Activated CD8-positive, alpha-beta T cell treated with anti-CD3 and anti-CD28 coated beads, Interleukin-2, amount 10 ng/mL, durations not matched to agents 7 days and 5 days (primary cell): Measurements from ENCODE around the gene STX7. TPM values are rescaled to one million over a fixed set of nuclear protein-coding genes. Genes with fewer than 3 reads are reported as not detected.

Experiments used
- ATAC-seq: fragments of 150-1000 bp; cut with Tn5 transposase; one replicate; pipeline ENCODE4 v1.10.0; 2021; ENCODE audit warnings: moderate library complexity
- CTCF ChIA-PET: fragments of 350-600 bp; sonication (Branson Sonifier 250); formaldehyde crosslinking; loops from one replicate; lab custom pipeline; 2021; ENCODE audit warnings: antibody characterized with exemption; lab: Charles Lee
- POLR2A ChIA-PET: fragments of 350-600 bp; sonication (Branson Sonifier 250); formaldehyde crosslinking; loops from one replicate; lab custom pipeline; 2021; ENCODE audit warnings: antibody characterized with exemption; lab: Charles Lee
- DNase-seq: peaks from one replicate; pipeline ENCODE4 v3.0.0-alpha.2; 2020
- H3K27ac Mint-ChIP-seq: one replicate; pipeline ENCODE4 v1.8.0; 2021; ENCODE audit warnings: mild to moderate bottlenecking, mixed read lengths
- H3K27me3 Mint-ChIP-seq: one replicate; pipeline ENCODE4 v1.8.0; 2021; ENCODE audit warnings: low read depth, mixed read lengths
- H3K36me3 Mint-ChIP-seq: one replicate; pipeline ENCODE4 v1.8.0; 2021; ENCODE audit warnings: low read depth, mixed read lengths
- H3K4me1 Mint-ChIP-seq: one replicate; pipeline ENCODE4 v1.8.0; 2021; ENCODE audit warnings: low read depth, mixed read lengths
- H3K4me3 Mint-ChIP-seq: one replicate; pipeline ENCODE4 v1.8.0; 2021; ENCODE audit warnings: mild to moderate bottlenecking, mixed read lengths
- H3K9me3 Mint-ChIP-seq: one replicate; pipeline ENCODE4 v1.8.0; 2022; ENCODE audit warnings: mixed read lengths; ENCODE audit not compliant: insufficient read depth
- total RNA-seq, 2 experiments: library from RNA; stranded (reverse); gene quantifications; one replicate each; pipeline ENCODE4 v1.2.3, GENCODE V29; 2021

The STX7 gene
- total RNA-seq, 2 experiments from 2014 or later: 16.0 to 16.4 TPM

GRCh38 chr6:132526461-132526860 is 13.5 kb upstream of the STX7 start:
- no peak for ATAC-seq

GRCh38 chr6:132525866-132526265 is 12.9 kb upstream of the STX7 start:
- Mint-ChIP-seq H3K4me3 (no peak overlapping the region), H3K27ac (no peak overlapping the region), H3K27me3 (peaks cover 33% of the 10 kb centered on the region), H3K9me3 (no peaks in the 10 kb centered on the region), H3K4me1 (peaks cover 2% of the 10 kb centered on the region), H3K36me3 (no peaks in the 10 kb centered on the region)
- ATAC-seq (no peak), DNase-seq (no peak)
- ChIA-PET POLR2A (no interaction called here), CTCF (interaction anchor here (1.4 to 2.0 kb wide), 3 partner anchors 11 to 305 kb away, joined by 3 to 5 read pairs (median 4); no protein-coding TSS in a partner anchor)

More at GRCh38 chr6:132526461-132526860, 13.5 kb upstream of the STX7 start:
- H3K4me1 Mint-ChIP-seq: peaks cover 2% of the 10 kb centered on the region
- no peak overlapping the region for H3K4me3 Mint-ChIP-seq
- H3K27me3 Mint-ChIP-seq: peaks cover 34% of the 10 kb centered on the region
- H3K36me3 Mint-ChIP-seq: no peaks in the 10 kb centered on the region
- no peak for DNase-seq
- H3K27ac Mint-ChIP-seq: no peak overlapping the region
- H3K9me3 Mint-ChIP-seq: no peaks in the 10 kb centered on the region
- CTCF ChIA-PET: interaction anchor here (1.9 kb wide), 1 partner anchor 246 kb away, joined by 5 read pairs; no protein-coding TSS in a partner anchor
- POLR2A ChIA-PET: interaction anchor here (1.0 kb wide), 1 partner anchor 288 kb away, joined by 3 read pairs; the partner anchor contains the start of gene RPS12

- no peak overlapping the region for H3K27ac Mint-ChIP-seq
- ATAC-seq: no peak
- DNase-seq: no peak
- no peaks in the 10 kb centered on the region for H3K36me3 Mint-ChIP-seq
- H3K4me1 Mint-ChIP-seq: no peaks in the 10 kb centered on the region
- CTCF ChIA-PET: interaction anchor here (1.4 to 2.0 kb wide), 2 partner anchors 10 to 245 kb away, joined by 4 read pairs; no protein-coding TSS in a partner anchor
- H3K27me3 Mint-ChIP-seq: peaks cover 36% of the 10 kb centered on the region
- no peak overlapping the region for H3K4me3 Mint-ChIP-seq
- H3K9me3 Mint-ChIP-seq: no peaks in the 10 kb centered on the region
- POLR2A ChIA-PET: no interaction called here
Observed at GRCh38 chr6:132524646-132525045, 11.7 kb upstream of the STX7 start.

- CTCF ChIA-PET: interaction anchor here (1.9 kb wide), 1 partner anchor 241 kb away, joined by 7 read pairs; no protein-coding TSS in a partner anchor
- H3K27me3 Mint-ChIP-seq: peaks cover 48% of the 10 kb centered on the region
Observed at GRCh38 chr6:132520953-132521352, 8.0 kb upstream of the STX7 start.

GRCh38 chr6:132515386-132515785 is 2.5 kb upstream of the STX7 start:
- DNase-seq: no peak
- ChIA-PET POLR2A (no interaction called here), CTCF (interaction anchor here (1.4 to 2.3 kb wide), 2 partner anchors 9 to 235 kb away, joined by 4 to 8 read pairs; no protein-coding TSS in a partner anchor)
- Mint-ChIP-seq H3K4me1 (peaks cover 25% of the 10 kb centered on the region), H3K4me3 (no peak overlapping the region), H3K36me3 (no peaks in the 10 kb centered on the region), H3K27ac (no peak overlapping the region), H3K9me3 (no peaks in the 10 kb centered on the region), H3K27me3 (peaks cover 30% of the 10 kb centered on the region)
- no peak for ATAC-seq

More at GRCh38 chr6:132520953-132521352, 8.0 kb upstream of the STX7 start:
- H3K9me3 Mint-ChIP-seq: no peaks in the 10 kb centered on the region
- H3K27ac Mint-ChIP-seq: no peak overlapping the region
- no peaks in the 10 kb centered on the region for H3K4me1 Mint-ChIP-seq
- POLR2A ChIA-PET: no interaction called here
- no peaks in the 10 kb centered on the region for H3K36me3 Mint-ChIP-seq
- H3K4me3 Mint-ChIP-seq: no peak overlapping the region
- DNase-seq (no peak), ATAC-seq (no peak)

- Mint-ChIP-seq H3K4me3 (peak overlapping the region; percentile 94), H3K9me3 (no peaks in the 10 kb centered on the region), H3K27ac (no peak overlapping the region), H3K27me3 (peaks cover 22% of the 10 kb centered on the region), H3K36me3 (no peaks in the 10 kb centered on the region), H3K4me1 (peaks cover 25% of the 10 kb centered on the region)
- POLR2A ChIA-PET: interaction anchor here (0.9 kb wide), 1 partner anchor 19 kb away, joined by 5 read pairs; no protein-coding TSS in a partner anchor
- ATAC-seq (no peak), DNase-seq (no peak)
- CTCF ChIA-PET: interaction anchor here (1.6 to 1.7 kb wide), 3 partner anchors 16 to 30 kb away, joined by 7 to 13 read pairs (median 10); no protein-coding TSS in a partner anchor
Observed at GRCh38 chr6:132513831-132514545, 1.1 kb upstream of the STX7 start.

GRCh38 chr6:132512342-132512637 is 626 bp downstream of the STX7 start:
- DNase-seq (no peak), ATAC-seq (no peak)
- POLR2A ChIA-PET: interaction anchor here (0.6 to 1.5 kb wide), 2 partner anchors 39 to 302 kb away, joined by 3 to 6 read pairs; partner anchors contain the start of gene RPS12
- Mint-ChIP-seq H3K9me3 (no peaks in the 10 kb centered on the region), H3K27ac (peak overlapping the region; percentile 61), H3K4me1 (peaks cover 25% of the 10 kb centered on the region), H3K36me3 (peaks cover 3% of the 10 kb centered on the region), H3K27me3 (peaks cover 14% of the 10 kb centered on the region), H3K4me3 (peak overlapping the region; percentile 94)
- CTCF ChIA-PET: interaction anchor here (1.2 to 1.7 kb wide), 4 partner anchors 16 to 232 kb away, joined by 7 to 13 read pairs (median 11); no protein-coding TSS in a partner anchor

GRCh38 chr6:132511831-132512220 is 1.1 kb downstream of the STX7 start:
- CTCF ChIA-PET: interaction anchor here (1.7 kb wide), 2 partner anchors 16 to 28 kb away, joined by 10 to 13 read pairs; no protein-coding TSS in a partner anchor
- peaks cover 25% of the 10 kb centered on the region for H3K4me1 Mint-ChIP-seq
- peaks cover 3% of the 10 kb centered on the region for H3K36me3 Mint-ChIP-seq
- H3K27ac Mint-ChIP-seq: no peak overlapping the region
- H3K27me3 Mint-ChIP-seq: peaks cover 14% of the 10 kb centered on the region
- POLR2A ChIA-PET: interaction anchor here (0.6 to 1.5 kb wide), 3 partner anchors 38 to 303 kb away, joined by 3 to 6 read pairs (median 3); partner anchors contain the start of gene RPS12
- no peaks in the 10 kb centered on the region for H3K9me3 Mint-ChIP-seq
- DNase-seq (no peak), ATAC-seq (no peak)
- H3K4me3 Mint-ChIP-seq: peak overlapping the region; percentile 94

- POLR2A ChIA-PET: interaction anchor here (1.0 kb wide), 1 partner anchor 303 kb away, joined by 3 read pairs; the partner anchor contains the start of gene RPS12
- Mint-ChIP-seq H3K36me3 (peaks cover 3% of the 10 kb centered on the region), H3K4me3 (peak overlapping the region; percentile 20), H3K27me3 (peaks cover 11% of the 10 kb centered on the region), H3K27ac (no peak overlapping the region), H3K9me3 (no peaks in the 10 kb centered on the region), H3K4me1 (peaks cover 25% of the 10 kb centered on the region)
- ATAC-seq (no peak), DNase-seq (no peak)
- CTCF ChIA-PET: interaction anchor here (2.4 kb wide), 1 partner anchor 232 kb away, joined by 10 read pairs; no protein-coding TSS in a partner anchor
Observed at GRCh38 chr6:132511210-132511830, 1.6 kb downstream of the STX7 start.

- H3K4me3 Mint-ChIP-seq: no peak overlapping the region
- no peak overlapping the region for H3K27ac Mint-ChIP-seq
- H3K4me1 Mint-ChIP-seq: peaks cover 13% of the 10 kb centered on the region
- no peaks in the 10 kb centered on the region for H3K27me3 Mint-ChIP-seq
- POLR2A ChIA-PET: no interaction called here
- CTCF ChIA-PET: interaction anchor here (1.5 kb wide), 1 partner anchor 227 kb away, joined by 6 read pairs; no protein-coding TSS in a partner anchor
- no peak for DNase-seq
- H3K9me3 Mint-ChIP-seq: no peaks in the 10 kb centered on the region
- peaks cover 5% of the 10 kb centered on the region for H3K36me3 Mint-ChIP-seq
- ATAC-seq: no peak
Observed at GRCh38 chr6:132506869-132507808, 5.8 kb downstream of the STX7 start.

- Mint-ChIP-seq H3K27ac (no peak overlapping the region), H3K27me3 (no peaks in the 10 kb centered on the region), H3K9me3 (no peaks in the 10 kb centered on the region), H3K4me1 (peaks cover 11% of the 10 kb centered on the region), H3K36me3 (peaks cover 6% of the 10 kb centered on the region), H3K4me3 (no peak overlapping the region)
- ChIA-PET CTCF (no interaction called here), POLR2A (no interaction called here)
- ATAC-seq (no peak), DNase-seq (no peak)
Observed at GRCh38 chr6:132506461-132506860, 6.5 kb downstream of the STX7 start.
